T-cell (primary cell): ENCODE results near the gene PCDHGA8. TPM values are rescaled to one million over a fixed set of nuclear protein-coding genes. Genes with fewer than 3 reads are reported as not detected.

Experiments used
- ATAC-seq, 4 experiments: fragments of 200-7000 bp in 3 of 4; fragments of 150-1000 bp in 1 of 4; cut with Tn5 transposase; replicated peaks in 1 of 4; 1 replicate in 3 of 4; 2 replicates in 1 of 4; pipeline ENCODE4 v1.10.0; 2021; ENCODE audit warnings: moderate library complexity in 3 of 4, mild to moderate bottlenecking in 2 of 4, moderate number of reproducible peaks in 1 of 4
- CTCF ChIA-PET, 2 donors: fragments of 300-600 bp; sonication (Branson Sonifier 250); formaldehyde crosslinking; loops; one replicate each; lab custom pipeline; 2022; ENCODE audit warnings: antibody characterized with exemption in 2 of 2; lab: Charles Lee
- POLR2A ChIA-PET, 2 donors: fragments of 300-600 bp; sonication (Branson Sonifier 250); formaldehyde crosslinking; loops; one replicate each; lab custom pipeline; 2022; ENCODE audit warnings: antibody characterized with exemption in 2 of 2; lab: Charles Lee
- DNase-seq, 35 experiments: peaks; one replicate each; pipeline versions ENCODE4 v3.0.0 to v3.0.0-alpha.2; 2013 to 2023
- H3K27ac ChIP-seq: one replicate; pipeline ENCODE4 v1.5.1; 2013; ENCODE audit warnings: low read length
- H3K27me3 ChIP-seq, 2 experiments: replicated peaks in 1 of 2; 1 replicate in 1 of 2; 2 replicates in 1 of 2; pipeline versions ENCODE4 v1.6.1 to v1.7.0; 2013; ENCODE audit warnings: low read length in 1 of 2, mixed read lengths in 1 of 2; ENCODE audit not compliant: control insufficient read depth in 2 of 2, insufficient read depth in 2 of 2; ENCODE audit errors: extremely low read depth in 1 of 2
- H3K36me3 ChIP-seq, 2 donors: 1 replicate in 1 of 2; 2 replicates in 1 of 2; pipeline versions ENCODE4 v1.6.1 to v1.7.0; 2013; ENCODE audit warnings: low read length in 1 of 2; ENCODE audit not compliant: control insufficient read depth in 2 of 2, insufficient read depth in 1 of 2; ENCODE audit errors: extremely low read depth in 1 of 2
- H3K4me1 ChIP-seq, 2 experiments: 1 replicate in 1 of 2; 2 replicates in 1 of 2; pipeline versions ENCODE4 v1.6.1 to v1.7.0; 2013; ENCODE audit warnings: low read length in 2 of 2, mixed read lengths in 1 of 2; ENCODE audit not compliant: insufficient read depth in 2 of 2, control insufficient read depth in 1 of 2; ENCODE audit errors: extremely low read depth in 1 of 2
- H3K4me3 ChIP-seq, 2 donors: 1 replicate in 1 of 2; 2 replicates in 1 of 2; pipeline versions ENCODE4 v1.5.1 to v1.7.0; 2013; ENCODE audit warnings: mild to moderate bottlenecking in 2 of 2, low read length in 1 of 2, moderate library complexity in 1 of 2; ENCODE audit not compliant: control insufficient read depth in 1 of 2; ENCODE audit errors: extremely low read depth in 1 of 2
- H3K9me3 ChIP-seq: 2 replicates; pipeline ENCODE4 v1.7.0; 2013
- H3K27ac Mint-ChIP-seq, 2 donors: one replicate each; pipeline ENCODE4 v1.8.0; 2020 to 2021; ENCODE audit warnings: mild to moderate bottlenecking in 2 of 2, mixed read lengths in 2 of 2
- H3K27me3 Mint-ChIP-seq, 2 donors: one replicate each; pipeline ENCODE4 v1.8.0; 2021 to 2022; ENCODE audit warnings: mixed read lengths in 2 of 2
- H3K36me3 Mint-ChIP-seq: one replicate; pipeline ENCODE4 v1.8.0; 2021; ENCODE audit warnings: mixed read lengths
- H3K4me1 Mint-ChIP-seq, 3 donors: one replicate each; pipeline ENCODE4 v1.8.0; 2020 to 2022; ENCODE audit warnings: mixed read lengths in 3 of 3, mild to moderate bottlenecking in 1 of 3
- H3K4me3 Mint-ChIP-seq, 3 donors: one replicate each; pipeline ENCODE4 v1.8.0; 2020 to 2022; ENCODE audit warnings: mild to moderate bottlenecking in 3 of 3, mixed read lengths in 3 of 3, moderate library complexity in 3 of 3
- H3K9me3 Mint-ChIP-seq, 3 donors: one replicate each; pipeline ENCODE4 v1.8.0; 2020 to 2022; ENCODE audit warnings: mixed read lengths in 3 of 3
- WGBS: methylation state at CpG from one replicate; pipeline ENCODE4 v1.1.5; 2013; ENCODE audit warnings: missing lambda C conversion rate; ENCODE audit not compliant: insufficient coverage; 5-methylcytosine and 5-hydroxymethylcytosine counted together
- total RNA-seq, 35 experiments: library from RNA in 6 of 35; stranded (reverse) in 6 of 35; fragments of 120-200 nt in 1 of 35; gene quantifications; one replicate each; pipeline versions ENCODE4 v1.2.1 to v1.2.4 and lab custom pipeline; 2013 to 2026

The PCDHGA8 gene
- total RNA-seq (under 1 TPM in 3 of 5 donors, not detected in 2; 0.05 to 0.13 (median 0.09) TPM), total RNA-seq (lab: John Stamatoyannopoulos, UW) (0 to 1.1 (median 0.08) reads per million in 29 experiments)
- total RNA-seq (2013) = 0.06 TPM

DNA sequence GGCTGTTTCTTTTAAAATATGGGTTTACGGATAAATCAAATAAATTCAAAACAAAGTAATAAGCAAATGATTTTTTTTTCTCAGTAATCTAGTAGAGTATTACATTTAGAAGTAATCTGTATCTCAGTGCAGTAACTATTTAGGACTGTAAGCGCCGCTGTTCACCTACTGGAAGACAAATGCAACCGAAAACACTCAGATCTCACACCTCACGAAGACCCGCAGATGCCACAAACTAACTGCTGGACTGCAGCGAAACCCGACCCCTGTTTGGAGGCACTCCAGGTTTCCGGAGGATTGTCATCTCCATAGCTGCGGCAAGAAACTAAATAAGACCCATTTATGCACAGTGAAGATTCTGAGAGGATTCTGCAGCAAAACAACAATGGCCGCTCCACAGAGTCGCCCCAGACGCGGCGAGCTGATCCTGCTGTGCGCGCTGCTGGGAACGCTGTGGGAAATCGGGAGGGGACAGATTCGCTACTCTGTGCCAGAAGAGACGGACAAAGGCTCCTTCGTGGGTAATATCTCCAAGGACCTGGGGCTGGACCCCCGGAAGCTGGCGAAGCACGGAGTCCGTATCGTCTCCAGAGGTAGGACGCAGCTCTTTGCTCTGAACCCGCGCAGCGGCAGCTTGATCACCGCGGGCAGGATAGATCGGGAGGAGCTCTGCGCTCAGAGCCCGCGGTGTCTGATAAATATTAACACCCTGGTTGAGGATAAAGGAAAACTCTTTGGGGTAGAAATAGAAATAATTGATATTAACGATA, at the start of gene PCDHGA8:
TSS of gene PCDHGA8 (plus strand) at position 205 of the 770 bp plus-strand sequence. CDS start at position 386, 181 bp downstream.
- H3K36me3 ChIP-seq = no peaks in the 10 kb centered on the region
- H3K36me3 Mint-ChIP-seq = peaks cover 9% of the 10 kb centered on the region
- H3K27ac Mint-ChIP-seq = peak within 1 kb of the TSS in 1 of 2 donors; percentile 46
- peaks cover 13 to 39% (median 26%) of the 10 kb centered on the region in 3 donors for H3K9me3 Mint-ChIP-seq
- no peaks in the 10 kb centered on the region for H3K4me1 Mint-ChIP-seq
- H3K27me3 ChIP-seq = peaks cover 29 to 51% of the 10 kb centered on the region in 2 experiments
- 39% methylated on average over 30 of the region's 38 CpGs for WGBS
- ChIA-PET POLR2A (interaction anchor here (0.6 to 0.7 kb wide), 2 partner anchors 62 to 574 kb away, joined by 3 to 9 read pairs; no protein-coding TSS in a partner anchor), CTCF (no interaction called here)
- H3K4me1 ChIP-seq = peaks cover 0 to under 1% of the 10 kb centered on the region in 2 experiments
- DNase-seq (no peak), ATAC-seq (no peak)
- H3K27ac ChIP-seq = no peak within 1 kb of the TSS
- peaks cover 61 to 76% of the 10 kb centered on the region in 2 donors for H3K27me3 Mint-ChIP-seq
- peak within 1 kb of the TSS in 1 of 2 donors; percentile 25 for H3K4me3 ChIP-seq
- H3K9me3 ChIP-seq = peaks cover 7% of the 10 kb centered on the region
- peak within 1 kb of the TSS in 2 of 3 donors; percentile 21 to 27 for H3K4me3 Mint-ChIP-seq

DNA sequence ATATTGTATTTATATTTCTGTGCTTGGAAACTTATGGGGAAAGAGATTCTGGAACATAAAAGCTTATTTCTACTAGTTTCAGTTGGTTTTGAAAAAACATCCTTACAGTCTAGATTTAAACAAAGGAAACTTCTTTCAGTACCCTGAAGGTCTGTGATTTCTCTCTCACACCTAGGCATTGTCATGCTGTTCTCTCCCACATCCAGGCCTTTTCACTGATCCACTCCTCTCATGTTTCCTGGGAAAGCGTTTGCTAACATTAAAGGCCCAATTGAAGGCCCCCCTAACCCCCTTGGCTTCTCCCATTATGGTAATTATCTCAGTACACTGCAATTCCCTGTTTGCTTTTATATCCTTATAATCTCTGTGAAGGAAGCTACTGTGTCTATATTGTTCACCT, 49.7 kb upstream of the PCDHGA8 start:
- H3K4me3 ChIP-seq = no peak overlapping the region
- H3K27me3 ChIP-seq = peaks cover 4 to 51% of the 10 kb centered on the region in 2 experiments
- peaks cover 3% of the 10 kb centered on the region for H3K9me3 ChIP-seq
- WGBS = 0% methylated on average over 1 of the region's 1 CpG
- H3K36me3 ChIP-seq = no peaks in the 10 kb centered on the region
- H3K4me1 Mint-ChIP-seq = peaks cover 0 to 2% (median 0%) of the 10 kb centered on the region in 3 donors
- CTCF ChIA-PET = no interaction called here
- ATAC-seq (no peak), DNase-seq (no peak)
- H3K9me3 Mint-ChIP-seq = peaks cover 16 to 46% (median 41%) of the 10 kb centered on the region in 3 donors
- no peak overlapping the region for H3K27ac ChIP-seq
- no peak overlapping the region for H3K4me3 Mint-ChIP-seq
- H3K4me1 ChIP-seq = no peaks in the 10 kb centered on the region
- peaks cover 62 to 76% of the 10 kb centered on the region in 2 donors for H3K27me3 Mint-ChIP-seq
- POLR2A ChIA-PET = no interaction called here
- peaks cover 18% of the 10 kb centered on the region for H3K36me3 Mint-ChIP-seq
- H3K27ac Mint-ChIP-seq = no peak overlapping the region

DNA sequence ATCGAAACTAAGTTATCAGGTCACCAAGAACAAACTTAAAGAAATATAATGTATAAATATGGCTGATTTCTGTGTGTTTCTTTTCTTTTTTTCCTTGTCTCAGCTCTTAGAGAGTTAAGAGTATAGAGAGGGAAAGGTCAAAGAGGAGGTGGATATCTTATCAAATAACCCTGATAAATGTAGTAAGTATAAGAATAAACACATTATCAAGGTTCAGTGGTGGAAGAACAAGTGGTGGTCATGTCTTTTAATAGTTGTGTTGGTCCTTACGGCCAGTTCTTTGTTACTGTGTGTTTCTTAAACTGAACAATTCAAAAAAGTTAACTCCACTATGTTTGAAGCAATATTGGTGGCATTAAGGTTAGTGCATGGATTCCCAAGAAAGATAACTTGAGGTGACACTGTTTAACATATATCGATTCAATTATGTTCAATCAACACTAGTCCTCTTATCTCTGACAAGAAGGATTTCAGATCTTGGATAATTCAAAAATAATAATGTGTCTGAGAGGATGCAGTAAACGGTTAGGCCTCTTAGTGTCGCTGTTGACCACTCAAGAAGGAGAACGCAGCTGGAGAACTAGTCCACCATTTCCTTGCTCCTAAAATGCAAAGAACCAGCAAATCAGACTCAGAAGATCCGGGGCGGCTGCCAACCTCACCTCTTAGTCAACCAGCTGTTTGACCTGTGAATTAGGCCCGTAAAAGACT, 49.0 kb upstream of the PCDHGA8 start, which contains the start of gene PCDHGA3:
TSS of gene PCDHGA3 (plus strand) at position 588 of the 711 bp plus-strand sequence. CDS start 205 bp downstream, outside the sequence.
- peaks cover 61 to 74% of the 10 kb centered on the region in 2 donors for H3K27me3 Mint-ChIP-seq
- CTCF ChIA-PET = interaction anchor here in 1 of 2 donors (0.6 to 1.4 kb wide), 3 partner anchors 9 to 221 kb away, joined by 3 to 4 read pairs (median 3); no protein-coding TSS in a partner anchor
- ATAC-seq (no peak), DNase-seq (peak in 1 of 35 experiments; percentile 37)
- H3K9me3 ChIP-seq = no peaks in the 10 kb centered on the region
- H3K36me3 ChIP-seq = no peaks in the 10 kb centered on the region
- peaks cover 16 to 40% (median 35%) of the 10 kb centered on the region in 3 donors for H3K9me3 Mint-ChIP-seq
- WGBS = 26% methylated on average over 5 of the region's 9 CpGs
- peaks cover 4 to 51% of the 10 kb centered on the region in 2 experiments for H3K27me3 ChIP-seq
- POLR2A ChIA-PET = no interaction called here
- H3K27ac ChIP-seq = no peak within 1 kb of the TSS
- H3K36me3 Mint-ChIP-seq = peaks cover 12% of the 10 kb centered on the region
- peaks cover 0 to 2% (median 0%) of the 10 kb centered on the region in 3 donors for H3K4me1 Mint-ChIP-seq
- H3K4me3 ChIP-seq = peak within 1 kb of the TSS in 1 of 2 donors; percentile 36
- H3K27ac Mint-ChIP-seq = no peak within 1 kb of the TSS
- peak within 1 kb of the TSS; percentile 24 to 53 (median 39) for H3K4me3 Mint-ChIP-seq
- no peaks in the 10 kb centered on the region for H3K4me1 ChIP-seq

DNA sequence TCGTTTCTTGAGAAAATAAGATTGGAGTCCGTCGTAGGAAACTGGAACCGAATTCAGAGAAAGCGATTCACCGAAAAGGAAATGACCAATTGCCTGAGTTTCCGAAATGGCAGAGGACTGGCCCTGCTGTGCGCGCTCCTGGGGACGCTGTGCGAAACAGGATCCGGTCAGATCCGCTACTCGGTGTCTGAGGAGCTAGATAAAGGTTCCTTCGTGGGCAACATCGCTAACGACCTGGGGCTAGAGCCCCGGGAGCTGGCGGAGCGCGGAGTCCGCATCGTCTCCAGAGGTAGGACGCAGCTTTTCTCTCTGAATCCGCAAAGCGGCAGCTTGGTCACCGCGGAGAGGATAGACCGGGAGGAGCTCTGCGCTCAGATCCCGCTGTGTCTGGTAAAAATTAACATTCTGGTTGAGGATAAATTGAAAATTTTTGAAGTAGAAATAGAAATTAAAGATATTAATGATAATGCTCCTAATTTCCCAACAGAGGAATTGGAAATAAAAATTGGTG, 48.4 kb upstream of the PCDHGA8 start:
- ATAC-seq (no peak), DNase-seq (no peak)
- Histone ChIP-seq H3K27me3 (peaks cover 4 to 48% of the 10 kb centered on the region in 2 experiments), H3K4me3 (peak overlapping the region in 1 of 2 donors; percentile 36), H3K9me3 (no peaks in the 10 kb centered on the region), H3K36me3 (no peaks in the 10 kb centered on the region), H3K4me1 (no peaks in the 10 kb centered on the region), H3K27ac (no peak overlapping the region)
- no peak overlapping the region for H3K27ac Mint-ChIP-seq
- H3K4me1 Mint-ChIP-seq = peaks cover 0 to 2% (median 0%) of the 10 kb centered on the region in 3 donors
- CTCF ChIA-PET = interaction anchor here in 1 of 2 donors (0.6 to 1.4 kb wide), 4 partner anchors 10 to 220 kb away, joined by 3 to 4 read pairs (median 3); no protein-coding TSS in a partner anchor
- WGBS = 38% methylated on average over 24 of the region's 31 CpGs
- POLR2A ChIA-PET = interaction anchor here in 1 of 2 donors (0.7 kb wide), 1 partner anchor 12 kb away, joined by 3 read pairs; no protein-coding TSS in a partner anchor
- peak overlapping the region; percentile 24 to 53 (median 39) for H3K4me3 Mint-ChIP-seq
- peaks cover 16 to 35% (median 30%) of the 10 kb centered on the region in 3 donors for H3K9me3 Mint-ChIP-seq
- peaks cover 11% of the 10 kb centered on the region for H3K36me3 Mint-ChIP-seq
- peaks cover 60 to 74% of the 10 kb centered on the region in 2 donors for H3K27me3 Mint-ChIP-seq

DNA sequence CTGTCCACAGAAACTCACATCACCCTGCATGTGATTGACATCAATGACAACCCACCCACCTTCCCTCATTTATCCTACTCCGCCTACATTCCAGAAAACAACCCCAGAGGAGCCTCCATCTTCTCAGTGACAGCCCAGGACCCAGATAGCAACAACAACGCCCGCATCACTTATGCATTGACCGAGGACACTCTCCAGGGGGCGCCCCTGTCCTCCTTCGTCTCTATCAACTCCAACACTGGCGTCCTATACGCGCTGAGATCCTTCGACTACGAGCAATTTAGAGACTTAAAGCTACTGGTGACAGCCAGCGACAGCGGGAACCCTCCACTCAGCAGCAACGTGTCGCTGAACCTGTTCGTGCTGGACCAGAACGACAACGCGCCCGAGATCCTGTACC, 47.1 kb upstream of the PCDHGA8 start:
- ChIA-PET POLR2A (no interaction called here), CTCF (no interaction called here)
- H3K9me3 Mint-ChIP-seq = peaks cover 14 to 37% (median 34%) of the 10 kb centered on the region in 3 donors
- peaks cover 63 to 75% of the 10 kb centered on the region in 2 donors for H3K27me3 Mint-ChIP-seq
- H3K27ac Mint-ChIP-seq = no peak overlapping the region
- no peak overlapping the region for H3K27ac ChIP-seq
- H3K4me3 Mint-ChIP-seq = no peak overlapping the region
- no peaks in the 10 kb centered on the region for H3K9me3 ChIP-seq
- H3K36me3 Mint-ChIP-seq = peaks cover 14% of the 10 kb centered on the region
- H3K4me1 ChIP-seq = peaks cover 0 to 5% of the 10 kb centered on the region in 2 experiments
- ATAC-seq (no peak), DNase-seq (no peak)
- H3K4me3 ChIP-seq = no peak overlapping the region
- H3K27me3 ChIP-seq = peaks cover 4 to 45% of the 10 kb centered on the region in 2 experiments
- peaks cover 2 to 6% (median 2%) of the 10 kb centered on the region in 3 donors for H3K4me1 Mint-ChIP-seq
- WGBS = 43% methylated on average over 9 of the region's 20 CpGs
- H3K36me3 ChIP-seq = no peaks in the 10 kb centered on the region
